ENCODE data around the gene GALR3. TPM values are rescaled to one million over a fixed set of nuclear protein-coding genes. Genes with fewer than 3 reads are reported as not detected.

Gene GALR3
- total and polyA plus RNA-seq, 2 of the 8 experiments (the other 6 are each of a cell fraction or from before 2014, with no cell fraction given), result 0.84 to 1.1 TPM

GRCh38 chr22:37797874-37798500 lies 25.2 kb upstream of the GALR3 start:
- CTCF ChIA-PET (ENCODE audit: partially characterized antibody), result interaction anchor here (0.6 to 1.5 kb wide), 4 partner anchors 20 to 155 kb away, joined by 3 to 6 read pairs (median 4); no protein-coding TSS in a partner anchor
- Histone ChIP-seq H4K91ac (replicated peaks; ENCODE audit: insufficient read length, low read length) (no peak overlapping the region), H3K9me3 (ENCODE audit: insufficient read depth in 2 of 2, low read depth in 1 of 2, low read length in 1 of 2) (no peaks in the 10 kb centered on the region), H2AK5ac (ENCODE audit: low read depth, low read length) (peak overlapping the region; percentile 39; the same call in 1 of the 2 replicates), H3K79me1 (ENCODE audit: low read depth, low read length) (no peaks in the 10 kb centered on the region), H3K4ac (replicated peaks; ENCODE audit: insufficient read length, low read depth, low read length) (no peak overlapping the region), H2BK12ac (ENCODE audit: low read depth, low read length) (peak overlapping the region; percentile 75; the same call in 1 of the 2 replicates), H4K8ac (ENCODE audit: extremely low read depth, insufficient read depth, low read length) (no peak overlapping the region; the same call in 1 of the 2 replicates), H3K56ac (replicated peaks; ENCODE audit: insufficient read length, low read depth, low read length) (no peak overlapping the region), H2BK20ac (ENCODE audit: low read length) (no peak overlapping the region), H3K36me3 (ENCODE audit: control insufficient read depth in 2 of 4, insufficient read depth in 4 of 4, low read length in 3 of 4) (no peaks in the 10 kb centered on the region), H4K20me1 (replicated peaks in 1 of 2; ENCODE audit: control insufficient read depth in 1 of 2, insufficient read depth in 2 of 2, low read length in 2 of 2) (no peaks in the 10 kb centered on the region), H3K27ac (ENCODE audit: low read depth, low read length) (no peak overlapping the region), H3K14ac (ENCODE audit: insufficient read length) (no peak overlapping the region), H3K79me2 (ENCODE audit: control insufficient read depth in 1 of 2, insufficient read depth in 2 of 2, low read length in 2 of 2) (no peaks in the 10 kb centered on the region), H3K23ac (ENCODE audit: insufficient read length) (no peak overlapping the region), H2BK120ac (replicated peaks; ENCODE audit: low read depth, low read length) (no peak overlapping the region), H2AFZ (ENCODE audit: low read length) (no peak overlapping the region; the same call in 1 of the 2 replicates), H3K18ac (ENCODE audit: extremely low read depth, low read length) (no peak overlapping the region), H2BK5ac (ENCODE audit: low read depth, low read length) (no peak overlapping the region), H3K4me1 (replicated peaks in 1 of 4; ENCODE audit: control insufficient read depth in 3 of 4, insufficient read depth in 4 of 4, low read length in 3 of 4) (peaks cover 0 to 3% (median under 1%) of the 10 kb centered on the region in 4 experiments; a peak in 4 of 7 replicates), H3K9ac (replicated peaks in 1 of 4; ENCODE audit: extremely low read depth in 1 of 4, low read depth in 3 of 4, low read length in 3 of 4) (no peak overlapping the region), H3K4me3 (ENCODE audit: extremely low read depth in 1 of 4, insufficient read depth in 2 of 4, low read depth in 3 of 4, low read length in 4 of 4) (no peak overlapping the region), H3K4me2 (ENCODE audit: insufficient read depth in 1 of 2, low read depth in 2 of 2, low read length in 2 of 2) (no peak overlapping the region), H4K5ac (ENCODE audit: insufficient read length, low read depth, low read length) (no peak overlapping the region), H3K27me3 (replicated peaks in 1 of 4; ENCODE audit: control insufficient read depth in 3 of 4, extremely low read depth in 1 of 4, insufficient read depth in 3 of 4, low read length in 3 of 4) (peaks cover 0 to 7% (median 4%) of the 10 kb centered on the region in 4 experiments; a peak in 3 of 7 replicates), H2BK15ac (ENCODE audit: low read length) (0 out of 2 replicates have a peak overlapping the region, but pooled peaks have one; percentile 46), H3K23me2 (ENCODE audit: low read depth, low read length) (peaks cover 10% of the 10 kb centered on the region; the same call in 1 of the 2 replicates)
- TF ChIP-seq SIX5 (IDR thresholded peaks at IDR 0.05; ENCODE audit: low read depth, low read length) (no peak), KDM5A (IDR thresholded peaks at IDR 0.05; ENCODE audit: low read length) (no peak), HDAC2 (IDR thresholded peaks at IDR 0.05; ENCODE audit: borderline replicate concordance in 1 of 2, low read depth in 2 of 2, low read length in 2 of 2) (no peak), KDM1A (IDR thresholded peaks at IDR 0.05; ENCODE audit: borderline replicate concordance, low read length) (no peak), CTBP2 (IDR thresholded peaks at IDR 0.05; ENCODE audit: borderline replicate concordance, insufficient read depth, insufficient read length, low read length) (no peak), EP300 (IDR thresholded peaks at IDR 0.05; ENCODE audit: borderline replicate concordance in 1 of 2, low read depth in 2 of 2, low read length in 2 of 2) (no peak), NANOG (IDR thresholded peaks at IDR 0.05; ENCODE audit: insufficient read depth, low read depth, low read length, poor library complexity, severe bottlenecking) (no peak), YY1 (IDR thresholded peaks at IDR 0.05; ENCODE audit: low read depth, low read length) (no peak)
- 79% methylated on average over 13 of the region's 14 CpGs; no CpG with 5 or more reads in 1 of the 2 experiments for WGBS, 2 experiments (ENCODE audit: extremely low coverage in 1 of 2, insufficient coverage in 1 of 2, insufficient read length in 1 of 2, insufficient replicate concordance in 2 of 2, low coverage in 1 of 2, low lambda C conversion rate in 2 of 2, missing lambda C conversion rate in 1 of 2)
- DNase-seq (ENCODE audit: low read depth in 1 of 2, low spot score in 2 of 2) (no peak), FAIRE-seq (no peak)
- POLR2A ChIA-PET (ENCODE audit: partially characterized antibody), result no interaction called here

Measured in H1 (cell line).